NCI-H460 (cell line): ENCODE data around the gene DYNC1I1. TPM values are rescaled to one million over a fixed set of nuclear protein-coding genes. Genes with fewer than 3 reads are reported as not detected.

ENCODE experiments used
- DNase-seq: peaks from one replicate; pipeline ENCODE4 v3.0.0-alpha.2; 2016; ENCODE audit warnings: low read depth; ENCODE audit errors: extremely low read depth
- total RNA-seq: library from RNA; depleted of rRNA; stranded (reverse); fragments of >200 nt; shearing (Covaris generic); gene quantifications from 2 replicates; pipeline ENCODE4 v1.2.3, GENCODE V29; 2014

Gene DYNC1I1
- total RNA-seq, 1 experiment from 2014 or later = not detected

DNA sequence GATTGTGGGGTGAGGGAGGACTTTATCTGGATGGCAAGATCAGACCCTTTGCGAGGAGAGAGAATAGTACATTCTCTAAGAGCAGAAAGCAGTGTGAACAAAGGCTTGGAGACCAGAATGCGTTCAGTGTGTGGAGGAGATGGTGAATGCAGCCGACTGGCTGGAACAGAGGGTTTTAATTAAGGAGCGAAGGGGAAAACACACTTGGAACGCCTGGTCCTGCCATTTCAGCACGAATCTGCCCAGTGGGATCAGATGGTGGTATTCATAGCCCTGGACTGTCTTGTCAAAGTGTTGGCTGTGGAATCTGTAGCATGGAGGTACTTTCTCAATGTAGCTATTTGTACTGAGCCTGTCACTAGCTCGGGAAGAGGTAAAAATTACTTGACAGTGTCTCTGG, 288.7 kb downstream of the DYNC1I1 start:
- no peak for DNase-seq

DNA sequence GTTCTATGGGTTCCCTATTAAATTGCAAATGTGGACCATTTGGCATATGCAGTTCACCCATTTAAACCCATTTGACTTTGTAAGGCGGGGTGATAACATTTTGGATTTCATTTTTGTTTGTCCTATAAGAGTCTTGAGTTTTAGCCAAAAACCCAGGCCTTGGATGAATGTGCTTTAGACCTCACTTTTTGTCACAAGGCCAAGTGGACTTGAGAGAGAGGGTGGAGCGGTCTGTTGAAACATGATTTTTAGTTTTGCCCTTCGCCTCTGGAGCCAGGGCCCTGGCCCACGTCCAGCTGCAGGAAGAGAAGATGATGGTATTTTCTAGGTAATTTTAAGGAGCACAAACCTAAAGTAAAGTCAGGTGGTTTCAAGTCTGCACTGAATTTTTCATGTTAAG, 289.5 kb downstream of the DYNC1I1 start:
- no peak for DNase-seq

DNA sequence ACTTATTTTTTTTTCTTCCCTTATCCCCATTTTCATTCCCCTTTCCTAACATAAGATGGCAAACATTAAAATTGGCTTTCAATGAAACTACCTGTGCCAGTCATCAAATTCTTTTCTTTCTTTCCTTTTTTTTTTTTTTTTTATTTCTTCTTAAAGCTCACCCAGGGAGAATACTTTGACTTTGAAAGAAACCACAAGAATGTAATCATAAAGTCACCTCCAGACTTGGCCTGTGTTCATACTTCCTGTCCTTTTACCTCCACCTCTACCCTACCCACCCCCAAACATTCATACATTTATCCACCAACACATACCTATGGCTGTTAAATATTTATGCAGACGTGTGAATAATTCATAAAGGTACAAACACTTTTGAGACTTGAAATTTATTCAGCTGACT, 295.0 kb downstream of the DYNC1I1 start:
- no peak for DNase-seq

DNA sequence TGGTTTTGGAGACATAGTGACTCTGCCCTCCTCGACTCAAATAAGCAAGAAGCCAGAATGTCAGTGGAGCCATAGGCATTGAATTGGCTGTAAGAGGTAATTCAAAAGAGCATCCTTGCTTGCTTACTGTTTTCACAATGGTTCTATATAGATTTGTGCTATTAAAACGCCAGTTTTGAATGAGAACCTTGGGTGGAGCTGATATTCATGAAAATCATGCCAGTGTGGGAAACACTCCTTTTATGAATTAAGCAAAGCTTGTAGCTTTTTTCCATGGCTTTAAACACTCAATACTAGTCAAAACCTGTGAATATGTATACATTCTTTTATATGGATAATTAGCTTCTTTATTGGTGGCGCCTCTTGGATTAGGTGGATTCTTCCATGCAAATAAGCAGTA, 297.0 kb downstream of the DYNC1I1 start:
- DNase-seq = no peak

DNA sequence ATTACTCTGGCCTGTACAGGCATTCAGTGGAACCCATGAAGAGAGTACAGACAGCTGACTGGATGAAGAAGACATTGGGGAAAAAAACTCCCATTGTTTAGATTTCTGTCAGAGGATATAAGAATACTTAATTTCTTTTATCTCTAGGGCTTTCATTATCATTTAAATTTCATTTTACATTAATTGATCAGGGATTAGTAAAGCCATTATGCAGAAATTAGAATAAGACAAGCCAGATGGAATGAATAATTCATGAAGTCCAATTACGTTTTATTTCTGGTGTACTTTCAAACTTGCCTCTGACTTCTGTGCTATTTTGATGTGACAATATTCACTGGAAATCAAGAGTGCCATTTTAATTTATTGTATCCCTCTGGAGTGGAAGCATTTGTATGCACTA, 302.5 kb downstream of the DYNC1I1 start:
- no peak for DNase-seq

DNA sequence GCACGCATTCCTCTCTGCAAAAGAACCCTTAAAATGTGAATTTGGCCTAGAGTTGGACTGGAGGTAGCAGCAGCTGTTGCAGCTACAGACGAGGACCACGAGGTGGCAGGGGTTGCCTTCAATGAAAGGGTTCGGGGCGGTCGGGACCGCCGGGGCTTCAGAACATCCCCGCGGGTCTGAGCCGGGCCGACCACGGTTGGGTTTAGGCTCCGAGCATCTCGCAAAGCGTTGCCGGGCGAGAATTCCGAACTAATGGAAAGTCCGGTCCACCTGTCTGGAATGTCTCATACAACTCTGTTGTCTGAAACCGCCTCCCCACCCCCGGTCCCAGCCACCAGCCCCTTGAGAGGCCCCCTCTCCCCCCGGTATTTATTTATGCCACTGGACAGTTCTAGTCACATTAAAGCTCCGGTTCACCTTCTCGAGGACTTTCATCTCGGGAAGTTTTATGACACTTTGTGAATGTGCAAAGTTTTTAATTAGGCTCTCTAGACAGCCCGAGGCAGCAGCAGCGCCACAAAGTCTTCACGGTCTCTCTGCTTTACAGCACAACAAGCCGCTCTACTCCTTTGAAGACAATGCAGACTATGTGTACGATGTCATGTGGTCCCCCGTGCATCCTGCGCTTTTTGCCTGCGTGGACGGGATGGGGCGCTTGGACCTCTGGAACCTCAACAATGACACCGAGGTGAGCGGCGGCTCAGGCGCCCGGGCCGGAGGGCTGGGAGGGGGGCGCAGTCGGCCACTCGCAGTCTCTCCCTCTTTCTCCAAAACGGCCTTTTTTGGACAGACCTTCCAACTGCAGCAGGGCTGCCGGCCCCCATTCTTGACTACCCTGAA, 303.4 kb downstream of the DYNC1I1 start:
- DNase-seq = peak; percentile 56

DNA sequence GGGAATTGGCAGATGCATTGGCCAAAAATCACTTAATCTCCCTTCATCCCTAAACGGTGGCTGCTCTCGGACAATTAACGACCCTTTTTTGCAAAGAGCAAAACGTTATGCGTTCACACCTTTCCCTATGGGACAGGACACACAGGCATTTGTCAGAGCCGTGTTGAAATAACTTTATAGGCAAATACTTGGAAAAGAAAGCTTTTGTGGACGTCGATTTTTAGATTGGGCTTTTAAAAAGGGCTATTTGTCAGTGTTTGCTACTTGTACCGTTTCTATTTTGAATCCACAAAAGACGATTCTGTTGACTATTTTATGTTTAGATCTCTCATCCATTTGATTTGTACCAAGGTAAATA, 304.0 kb downstream of the DYNC1I1 start:
- DNase-seq = no peak

DNA sequence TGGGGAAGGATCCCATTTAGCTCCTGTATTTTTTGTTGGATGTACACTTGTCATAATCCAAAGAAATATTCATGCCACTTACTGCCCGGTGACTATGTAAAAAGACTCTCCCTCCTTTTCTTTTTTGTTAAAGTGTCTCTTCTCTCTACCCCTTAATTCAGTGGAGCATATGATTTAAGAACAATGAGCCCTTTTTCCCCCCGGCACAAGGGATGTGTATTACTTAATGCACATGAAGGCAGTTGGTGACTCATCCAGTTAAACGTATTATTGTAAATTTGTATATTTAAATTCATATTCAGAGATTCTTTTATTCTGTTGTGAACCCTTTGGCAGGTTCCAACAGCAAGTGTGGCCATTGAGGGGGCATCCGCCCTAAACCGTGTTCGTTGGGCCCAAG, 307.7 kb downstream of the DYNC1I1 start:
- no peak for DNase-seq

DNA sequence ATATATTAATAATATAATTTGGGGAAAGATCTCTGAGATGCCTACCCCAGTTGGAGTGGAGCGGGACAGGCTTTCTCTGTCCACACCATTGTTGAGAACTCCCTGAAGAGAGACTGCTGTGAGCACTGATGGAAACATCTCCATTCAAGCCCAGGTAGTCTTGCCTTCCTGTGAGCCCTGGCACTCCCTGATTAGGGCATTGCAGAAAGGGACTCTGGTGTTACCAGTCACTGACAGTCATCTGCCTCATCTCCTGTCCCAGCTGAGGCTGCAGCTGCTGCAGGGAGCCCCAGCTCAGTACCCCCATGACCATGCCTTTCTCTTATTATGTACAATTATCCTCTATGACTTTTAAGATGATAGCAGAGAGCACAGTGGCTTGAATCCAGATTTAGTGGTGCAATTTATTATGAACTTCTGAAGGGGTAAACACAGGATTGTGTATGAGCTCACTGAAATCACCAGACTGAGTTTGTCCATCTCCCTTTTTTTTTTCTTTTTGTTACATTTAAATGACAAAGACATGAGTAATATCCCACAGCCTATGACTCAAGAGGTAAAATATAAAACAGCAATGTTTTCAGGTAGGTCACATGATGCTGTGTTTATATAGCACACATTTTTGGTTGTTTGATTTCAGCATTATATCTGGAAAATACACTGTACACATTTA, 312.7 kb downstream of the DYNC1I1 start:
- DNase-seq = no peak

DNA sequence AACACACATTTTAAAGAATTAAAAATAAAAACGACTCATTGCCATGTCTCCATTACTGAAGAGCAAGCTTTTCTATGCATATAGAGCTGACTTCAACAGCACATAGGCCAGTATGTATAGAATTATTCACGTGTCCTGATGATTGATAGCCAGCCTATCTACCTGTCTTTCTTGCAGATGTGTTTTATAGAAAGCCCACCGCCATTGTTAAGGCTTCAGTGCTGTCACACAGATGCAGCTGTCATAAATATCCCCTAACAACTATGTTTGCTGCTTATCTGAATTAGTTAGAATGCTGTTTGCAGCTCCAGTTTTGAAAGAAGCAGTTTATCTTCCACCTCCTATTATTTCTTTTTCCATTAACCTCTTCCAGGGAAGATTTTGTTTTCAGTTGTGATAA, 313.6 kb downstream of the DYNC1I1 start:
- no peak for DNase-seq

DNA sequence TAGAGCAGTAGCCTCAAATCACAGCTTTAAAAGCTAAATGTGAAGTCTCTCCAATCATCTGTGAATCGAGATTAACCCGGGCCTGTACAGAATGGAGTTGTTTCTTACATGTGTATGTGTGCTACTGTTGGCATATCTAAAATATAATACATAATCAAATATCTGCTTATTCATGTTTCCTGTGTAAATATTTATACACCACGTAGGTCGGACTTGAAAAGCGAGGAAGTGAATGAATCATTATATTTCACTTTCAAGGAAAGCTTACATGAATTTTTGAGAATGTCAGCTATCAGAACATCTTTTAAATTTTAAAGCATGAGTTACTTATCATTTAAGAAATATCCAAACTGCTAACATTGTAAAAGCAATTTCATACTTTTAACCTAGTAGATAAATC, 316.2 kb downstream of the DYNC1I1 start:
- peak; percentile 40 for DNase-seq

DNA sequence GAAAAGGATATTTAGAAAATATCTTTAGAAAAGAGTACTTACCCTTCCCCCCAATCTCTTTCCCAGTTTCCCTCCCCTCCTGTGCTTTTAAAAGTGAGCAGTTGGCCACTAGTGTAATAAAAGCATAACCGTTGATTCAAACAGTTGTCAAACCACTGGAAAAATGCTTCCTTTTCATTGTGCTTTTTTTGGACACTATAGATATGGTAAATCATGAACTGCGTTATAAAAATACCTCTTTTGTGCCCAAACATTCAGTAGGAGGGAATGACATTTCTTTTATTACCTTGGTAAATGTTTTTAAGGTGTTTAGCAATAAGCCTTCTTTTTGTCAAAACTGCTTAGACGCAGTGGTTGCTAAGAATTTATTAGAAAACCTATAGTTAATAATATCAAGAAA, 317.2 kb downstream of the DYNC1I1 start:
- no peak for DNase-seq

DNA sequence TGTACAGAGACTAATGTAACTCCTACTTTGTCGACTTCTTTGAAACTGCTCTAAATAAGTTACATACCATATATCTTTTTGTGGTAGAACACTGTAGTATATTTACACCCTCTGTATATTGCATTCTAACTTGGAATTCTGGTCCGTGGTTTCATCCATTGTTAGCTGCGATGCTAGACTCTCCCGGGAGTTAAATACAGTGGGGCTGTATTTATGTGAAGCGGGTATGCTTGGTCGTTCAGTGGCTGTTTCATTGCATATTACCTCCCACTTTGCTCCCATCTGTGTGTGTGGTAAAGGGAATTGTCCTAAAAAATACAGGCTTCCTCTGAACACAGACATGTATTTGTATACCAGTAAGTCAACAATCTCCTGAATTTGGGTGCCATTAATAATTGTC, 318.4 kb downstream of the DYNC1I1 start:
- DNase-seq = no peak

DNA sequence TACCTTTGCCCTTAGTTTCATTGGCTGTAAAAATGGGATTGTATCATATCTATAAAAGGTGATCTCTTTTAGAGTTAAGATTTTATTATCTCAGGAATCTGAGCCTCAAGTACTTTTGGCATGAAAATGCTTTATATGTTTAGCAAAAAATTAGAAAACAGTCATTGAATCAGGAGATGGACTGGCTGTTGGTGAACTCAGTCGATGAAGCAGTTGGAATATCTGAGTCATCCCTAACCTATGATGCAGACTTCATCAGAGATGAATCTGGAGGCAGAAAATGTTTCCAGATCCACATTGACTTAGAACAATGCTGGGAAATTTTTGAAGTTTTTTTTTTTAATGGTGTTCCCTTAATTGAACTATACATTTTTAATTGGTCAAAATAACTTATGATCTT, 321.1 kb downstream of the DYNC1I1 start:
- DNase-seq = no peak

DNA sequence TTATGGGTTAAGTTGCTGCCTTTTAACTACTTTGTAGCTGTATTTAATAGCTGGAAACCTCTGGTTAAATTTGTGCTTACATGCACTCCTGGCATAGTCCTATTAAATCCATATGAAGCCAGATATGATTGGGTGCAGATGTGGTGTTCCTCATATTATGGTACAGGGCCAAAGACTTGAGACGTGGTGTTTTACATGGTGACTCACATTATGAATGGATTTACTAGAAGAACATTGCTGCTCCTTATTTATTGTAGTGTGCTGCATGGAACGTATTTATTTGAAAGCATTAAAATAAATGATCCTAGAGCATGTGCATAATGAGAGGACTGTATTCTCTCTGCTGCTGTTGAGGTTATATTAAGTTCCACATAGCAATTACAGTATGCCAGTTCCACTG, 325.5 kb downstream of the DYNC1I1 start:
- no peak for DNase-seq

DNA sequence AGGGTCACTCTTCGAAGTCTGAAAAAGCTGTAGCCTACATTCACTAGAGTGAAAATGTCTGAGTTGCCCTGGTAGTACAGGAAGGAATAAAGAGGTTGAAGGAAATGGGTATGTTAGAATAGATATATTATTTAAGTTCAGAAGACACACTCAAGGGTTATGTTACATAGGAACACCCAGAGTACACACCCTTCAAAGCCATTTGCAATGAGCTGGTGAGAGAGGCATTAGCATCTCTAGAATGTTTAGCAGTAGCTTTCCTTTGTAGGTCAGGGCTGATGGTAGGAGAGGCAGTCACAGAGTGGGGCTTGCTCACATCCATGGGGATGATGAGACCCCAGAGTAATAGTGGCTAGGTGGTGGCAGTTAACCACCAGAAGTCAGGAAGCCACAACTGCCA, 328.4 kb downstream of the DYNC1I1 start:
- no peak for DNase-seq

DNA sequence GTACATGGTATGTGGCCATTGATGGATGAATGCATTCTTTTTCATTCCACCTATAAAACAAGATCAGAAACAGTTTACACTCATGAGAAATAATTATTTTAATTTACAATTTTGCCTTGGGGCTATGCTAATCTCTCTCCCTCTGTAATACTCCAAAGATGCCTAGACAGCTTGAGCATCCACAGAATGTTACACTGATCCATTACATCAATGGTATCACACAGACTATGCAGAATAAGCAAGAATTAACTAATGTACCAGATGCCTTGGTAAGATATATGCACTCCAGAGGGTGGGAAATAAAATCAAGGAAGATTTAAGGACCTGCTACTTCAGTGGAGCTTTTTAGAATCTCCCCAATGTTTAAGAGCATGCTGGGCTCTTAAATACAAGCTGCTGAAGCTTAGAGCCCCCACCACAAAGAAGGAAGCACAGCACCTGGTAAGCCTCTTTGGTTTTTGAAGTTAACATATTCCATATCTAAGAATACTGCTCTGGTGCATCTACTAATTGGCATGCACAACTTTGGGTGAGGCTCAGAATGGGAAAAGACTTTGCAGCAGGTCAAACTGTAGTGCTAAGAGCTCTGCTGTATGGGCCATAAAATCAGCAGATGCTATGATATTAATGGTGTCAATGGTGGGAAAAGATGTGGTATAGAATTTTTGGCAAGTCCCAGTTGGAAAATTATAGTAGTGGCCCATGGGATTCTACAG, 329.9 kb downstream of the DYNC1I1 start:
- no peak for DNase-seq

DNA sequence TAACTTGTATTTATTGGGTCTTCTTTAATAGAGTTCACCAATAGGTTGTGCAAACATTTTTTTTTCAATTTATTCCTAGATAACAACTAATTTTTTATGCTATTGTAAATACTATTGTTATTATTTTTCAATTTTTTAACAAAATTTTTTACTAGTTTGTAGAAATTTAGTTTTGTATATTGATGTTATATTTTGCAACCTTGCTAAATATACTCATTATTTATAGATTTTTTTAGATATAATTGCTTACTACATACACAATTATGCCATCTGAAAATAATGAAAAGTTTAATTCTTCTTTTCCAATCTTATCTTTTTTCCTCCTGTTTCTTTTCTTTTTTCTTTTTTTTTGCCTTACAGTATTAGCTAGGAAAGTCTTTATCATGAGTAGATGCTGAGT, 332.6 kb downstream of the DYNC1I1 start:
- no peak for DNase-seq

DNA sequence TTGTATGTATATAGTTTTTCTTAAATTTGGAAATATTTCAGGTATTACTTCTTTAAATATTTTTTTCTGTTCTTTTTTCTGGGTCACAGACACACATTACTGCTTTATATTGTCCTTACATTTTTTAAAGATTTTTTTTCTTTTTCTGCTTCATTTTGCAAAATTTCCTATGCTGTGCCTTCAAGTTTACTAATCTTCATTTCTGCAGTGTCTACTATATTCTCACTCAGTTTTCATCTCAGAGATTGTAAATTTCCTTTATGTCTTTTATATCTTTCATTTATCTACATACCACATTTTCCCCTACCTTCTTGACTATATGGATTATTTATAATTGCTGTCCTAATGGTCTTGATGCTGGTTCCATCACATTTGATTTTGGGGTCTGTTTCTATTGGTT, 339.1 kb downstream of the DYNC1I1 start:
- DNase-seq = no peak

DNA sequence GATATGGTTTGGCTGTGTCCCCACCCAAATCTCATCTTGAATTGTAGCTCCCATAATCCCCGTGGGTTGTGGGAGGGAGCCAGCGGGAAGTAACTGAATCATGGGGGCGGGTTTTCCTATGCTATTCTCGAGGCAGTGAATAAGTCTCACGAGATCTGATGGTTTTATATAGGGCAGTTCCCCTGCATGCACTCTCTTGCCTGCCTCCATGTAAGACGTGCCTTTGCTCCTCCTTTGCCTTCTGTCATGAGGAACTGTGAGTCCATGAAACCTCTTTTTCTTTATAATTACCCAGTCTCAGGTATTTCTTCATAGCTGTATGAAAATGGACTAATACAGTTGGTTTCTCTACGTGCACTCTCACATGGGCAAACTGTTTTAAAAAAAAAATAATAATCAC, 341.8 kb downstream of the DYNC1I1 start:
- no peak for DNase-seq

DNA sequence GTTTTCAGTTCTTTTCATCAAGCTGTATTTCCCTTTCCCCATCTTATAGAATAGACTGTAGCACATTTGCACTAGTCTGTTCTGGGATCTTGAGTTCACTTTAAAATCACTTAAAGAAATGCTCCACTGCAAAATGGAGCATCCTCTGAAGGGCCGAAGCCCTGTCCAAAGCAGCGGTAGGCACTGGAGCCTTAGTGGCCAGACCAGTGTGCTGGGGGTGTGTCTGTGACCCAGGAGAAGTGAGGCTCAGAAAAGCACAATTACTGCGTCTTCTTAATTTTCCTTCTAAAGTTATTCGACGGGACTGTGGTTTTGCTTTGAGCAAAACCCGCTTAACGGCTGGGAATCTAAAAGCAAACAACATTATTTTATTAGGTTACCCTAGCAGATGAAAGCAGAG, 343.8 kb downstream of the DYNC1I1 start:
- no peak for DNase-seq

DNA sequence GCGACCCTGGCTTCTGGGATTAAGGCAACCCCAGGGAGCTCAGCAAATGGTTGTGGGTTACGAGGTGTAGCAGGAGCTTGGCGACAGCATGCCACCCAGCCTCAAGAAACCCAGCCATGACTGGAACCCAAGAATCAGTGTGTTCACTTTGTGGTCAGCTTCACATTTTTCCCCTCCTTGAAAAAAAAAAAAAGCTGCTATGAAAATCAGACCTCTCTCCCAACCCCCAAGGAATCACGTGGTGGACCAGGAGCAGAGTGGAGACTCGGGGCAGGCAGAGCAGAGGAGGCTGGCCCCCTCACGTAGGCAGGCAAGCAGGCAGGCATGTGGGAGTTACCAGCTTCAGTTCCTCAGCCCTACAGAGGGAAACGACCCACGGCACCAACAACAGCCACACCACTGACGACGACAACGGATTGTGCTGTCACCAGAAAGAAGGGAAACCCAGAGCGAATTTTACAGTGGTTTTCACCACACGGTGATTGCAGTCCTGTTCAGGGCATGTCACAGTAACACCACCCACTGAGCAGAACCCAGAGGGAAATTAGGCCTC, 346.2 kb downstream of the DYNC1I1 start:
- no peak for DNase-seq
